Osteocyte (in vitro differentiated cells): ENCODE data around the gene PAOX. TPM values are rescaled to one million over a fixed set of nuclear protein-coding genes. Genes with fewer than 3 reads are reported as not detected.
"Not testable (repeated sequence)": the region's sequence is repeated elsewhere in the genome, so short reads cannot be mapped to it uniquely, and the experiment has no call there.

ENCODE experiments used
- DNase-seq: peaks from one replicate; pipeline ENCODE4 v3.0.0; 2021; ENCODE audit warnings: mixed read lengths; ENCODE audit not compliant: unreplicated experiment; ENCODE audit errors: extremely low spot score
- H3K27ac Mint-ChIP-seq: one replicate; pipeline ENCODE4 v1.8.0; 2021; ENCODE audit warnings: mild to moderate bottlenecking, mixed read lengths; ENCODE audit not compliant: unreplicated experiment
- H3K27me3 Mint-ChIP-seq: one replicate; pipeline ENCODE4 v1.8.0; 2021; ENCODE audit warnings: mixed read lengths; ENCODE audit not compliant: unreplicated experiment
- H3K36me3 Mint-ChIP-seq: one replicate; pipeline ENCODE4 v1.8.0; 2021; ENCODE audit warnings: mixed read lengths; ENCODE audit not compliant: unreplicated experiment
- H3K4me1 Mint-ChIP-seq: one replicate; pipeline ENCODE4 v1.8.0; 2021; ENCODE audit warnings: mixed read lengths; ENCODE audit not compliant: unreplicated experiment
- H3K4me3 Mint-ChIP-seq: one replicate; pipeline ENCODE4 v1.8.0; 2021; ENCODE audit warnings: mild to moderate bottlenecking, moderate library complexity, mixed read lengths; ENCODE audit not compliant: unreplicated experiment
- H3K9me3 Mint-ChIP-seq: one replicate; pipeline ENCODE4 v1.8.0; 2021; ENCODE audit warnings: mixed read lengths; ENCODE audit not compliant: unreplicated experiment
- CTCF ChIP-seq: fragments of 200-600 bp; sonication (generic); IDR thresholded peaks from 2 replicates; pipeline ENCODE4 v1.5.0; 2021; ENCODE audit warnings: antibody characterized with exemption, mild to moderate bottlenecking, moderate library complexity
- total RNA-seq: library from RNA; stranded (reverse); gene quantifications from 2 replicates; pipeline ENCODE4 v1.2.1, GENCODE V29; 2021

The PAOX gene
- total RNA-seq, 1 donor from 2014 or later = 8.7 TPM

GRCh38 chr10:133381036-133381435 lies 2.0 kb downstream of the PAOX start:
- H3K36me3 Mint-ChIP-seq = peaks cover 2% of the 10 kb centered on the region
- no peaks in the 10 kb centered on the region for H3K9me3 Mint-ChIP-seq
- no peak overlapping the region for H3K27ac Mint-ChIP-seq
- no peak overlapping the region for H3K4me3 Mint-ChIP-seq
- H3K4me1 Mint-ChIP-seq = peaks cover 2% of the 10 kb centered on the region
- no peak for DNase-seq
- no peaks in the 10 kb centered on the region for H3K27me3 Mint-ChIP-seq
- no peak for TF ChIP-seq CTCF

DNA sequence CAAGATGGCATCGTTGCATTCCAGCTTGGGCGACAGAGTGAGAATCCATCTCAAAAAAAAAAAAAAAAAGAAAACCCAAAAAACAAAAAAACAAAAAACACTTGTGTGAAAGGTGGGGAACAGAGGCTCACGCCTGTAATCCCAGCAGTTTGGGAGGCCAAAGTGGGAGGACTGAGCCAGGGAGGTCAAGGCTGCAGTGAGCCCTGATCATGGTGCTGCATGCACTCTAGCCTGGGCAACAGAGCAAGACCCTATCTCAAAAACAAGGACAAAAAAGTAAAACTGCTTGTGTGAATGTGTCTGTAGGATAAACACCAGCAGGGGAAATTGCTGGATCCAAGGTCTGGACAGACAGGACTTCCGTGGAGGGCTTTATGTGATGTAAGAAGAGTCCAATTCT lies 4.5 kb downstream of the PAOX start:
- Mint-ChIP-seq H3K36me3 (peaks cover 4% of the 10 kb centered on the region), H3K4me1 (no peaks in the 10 kb centered on the region), H3K4me3 (no peak overlapping the region), H3K27me3 (no peaks in the 10 kb centered on the region), H3K9me3 (no peaks in the 10 kb centered on the region), H3K27ac (no peak overlapping the region)
- DNase-seq = no peak
- TF ChIP-seq CTCF = no peak

GRCh38 chr10:133384071-133384470 lies 5.0 kb downstream of the PAOX start:
- Mint-ChIP-seq H3K36me3 (peaks cover 4% of the 10 kb centered on the region), H3K27ac (no peak overlapping the region), H3K27me3 (no peaks in the 10 kb centered on the region), H3K4me3 (no peak overlapping the region), H3K9me3 (no peaks in the 10 kb centered on the region), H3K4me1 (no peaks in the 10 kb centered on the region)
- no peak for DNase-seq
- TF ChIP-seq CTCF = no peak

- H3K4me1 Mint-ChIP-seq = no peaks in the 10 kb centered on the region
- H3K9me3 Mint-ChIP-seq = no peaks in the 10 kb centered on the region
- no peak overlapping the region for H3K4me3 Mint-ChIP-seq
- DNase-seq = no peak
- no peak for TF ChIP-seq CTCF
- H3K27me3 Mint-ChIP-seq = no peaks in the 10 kb centered on the region
- no peak overlapping the region for H3K27ac Mint-ChIP-seq
- H3K36me3 Mint-ChIP-seq = peaks cover 4% of the 10 kb centered on the region
These were observed 6.2 kb downstream of the PAOX start for GRCh38 chr10:133385214-133385613.

DNA sequence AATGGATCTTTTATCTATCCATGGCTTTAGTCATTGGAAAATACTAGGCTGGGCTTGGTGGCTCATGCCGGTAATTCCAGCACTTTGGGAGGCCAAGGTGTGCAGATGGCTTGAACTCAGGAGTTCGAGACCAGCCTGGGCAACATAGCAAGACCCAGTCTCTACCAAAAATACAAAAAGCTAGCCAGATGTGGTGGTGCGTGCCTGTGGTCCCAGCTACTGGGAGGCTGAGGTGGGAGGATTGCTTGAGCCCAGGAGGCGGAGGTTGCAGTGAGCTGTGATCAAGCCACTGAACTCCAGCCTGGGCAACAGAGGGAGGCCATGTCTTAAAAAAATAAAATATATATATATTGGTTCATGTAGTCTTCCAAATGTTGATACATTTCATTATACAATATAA lies 7.9 kb downstream of the PAOX start:
- not testable (repeated sequence) for H3K4me3 Mint-ChIP-seq, H3K27ac Mint-ChIP-seq

More for the DNA sequence above, 7.9 kb downstream of the PAOX start:
- H3K27me3 Mint-ChIP-seq, DNase-seq, H3K4me1 Mint-ChIP-seq, H3K36me3 Mint-ChIP-seq, H3K9me3 Mint-ChIP-seq: not testable (repeated sequence)
